Fibroblast of skin of right quadriceps (primary cell): ENCODE measurements around the gene AGRN.
"Not testable (repeated sequence)": the region's sequence is repeated elsewhere in the genome, so short reads cannot be mapped to it uniquely, and the experiment has no call there.

Experiments used
- DNase-seq: peaks from one replicate; pipeline ENCODE4 v3.0.0-alpha.2; 2013

The AGRN gene

GRCh38 chr1:1020000-1020404 lies at the start of gene AGRN:
Gene AGRN (plus strand): TSS chr1:1020120. CDS start chr1:1020173, 53 bp downstream.
- no peak for DNase-seq

DNA sequence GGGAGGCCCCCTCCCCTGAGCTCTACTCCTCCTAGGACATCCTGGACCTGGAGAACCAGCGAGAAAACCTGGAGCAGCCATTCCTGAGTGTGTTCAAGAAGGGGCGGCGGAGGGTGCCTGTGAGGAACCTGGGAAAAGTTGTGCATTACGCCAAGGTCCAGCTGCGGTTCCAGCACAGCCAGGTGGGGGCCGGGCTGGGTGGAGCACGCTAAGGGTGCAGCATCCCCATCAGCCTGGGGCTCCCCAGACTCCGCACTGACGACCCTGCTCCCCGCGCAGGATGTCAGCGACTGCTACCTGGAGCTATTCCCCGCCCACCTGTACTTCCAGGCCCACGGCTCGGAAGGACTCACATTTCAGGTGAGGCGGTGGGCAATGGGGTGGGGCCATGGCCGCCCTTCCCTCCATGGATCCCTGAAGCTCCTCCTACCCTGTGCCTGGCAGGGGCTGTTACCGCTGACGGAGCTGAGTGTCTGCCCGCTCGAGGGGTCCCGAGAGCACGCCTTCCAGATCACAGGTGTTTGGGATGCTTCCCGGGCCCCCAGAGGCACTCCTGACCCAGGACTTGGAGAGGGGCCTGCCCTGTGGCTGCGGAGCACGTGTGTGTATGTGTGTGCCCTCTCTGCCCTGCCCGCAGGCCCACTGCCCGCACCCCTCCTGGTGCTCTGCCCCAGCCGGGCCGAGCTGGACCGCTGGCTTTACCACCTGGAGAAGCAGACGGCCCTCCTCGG lies 49.5 kb upstream of the AGRN start:
- DNase-seq: no peak

- DNase-seq: no peak
These were observed 48.8 kb upstream of the AGRN start for GRCh38 chr1:970973-971730.

DNA sequence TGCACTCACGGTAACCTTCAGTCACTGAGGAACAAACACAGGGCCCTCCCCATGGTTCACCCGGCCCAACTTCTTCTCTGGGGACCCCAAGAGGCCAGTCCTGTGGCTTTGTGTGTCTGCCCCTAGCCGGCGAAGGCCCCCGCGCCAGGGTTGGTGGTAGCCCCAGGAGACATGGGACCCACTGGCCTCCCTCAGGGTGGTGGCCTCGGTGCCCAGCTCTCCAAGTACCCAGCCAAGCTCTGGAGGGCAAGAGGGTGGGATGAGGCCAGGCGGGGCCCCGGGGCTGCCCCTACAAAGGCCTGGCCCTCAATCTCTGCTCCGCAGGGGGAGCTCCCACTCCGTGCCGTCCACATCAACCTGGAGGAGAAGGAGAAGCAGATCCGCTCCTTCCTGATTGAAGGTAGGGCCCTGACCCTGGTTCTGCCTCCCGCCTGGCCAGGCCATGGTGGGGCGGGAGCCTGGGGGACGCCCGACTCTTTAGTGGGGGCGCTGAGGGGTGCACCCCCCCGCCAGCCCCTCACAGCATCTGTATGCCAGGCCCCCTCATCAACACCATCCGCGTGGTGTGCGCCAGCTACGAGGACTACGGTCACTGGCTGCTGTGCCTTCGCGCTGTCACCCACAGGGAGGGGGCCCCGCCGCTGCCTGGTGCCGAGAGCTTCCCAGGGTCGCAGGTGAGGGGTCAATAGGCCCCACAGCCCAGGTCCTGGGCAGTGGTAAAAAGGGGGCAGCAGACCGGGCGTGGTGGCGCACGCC lies 48.0 kb upstream of the AGRN start:
- DNase-seq: no peak

DNA sequence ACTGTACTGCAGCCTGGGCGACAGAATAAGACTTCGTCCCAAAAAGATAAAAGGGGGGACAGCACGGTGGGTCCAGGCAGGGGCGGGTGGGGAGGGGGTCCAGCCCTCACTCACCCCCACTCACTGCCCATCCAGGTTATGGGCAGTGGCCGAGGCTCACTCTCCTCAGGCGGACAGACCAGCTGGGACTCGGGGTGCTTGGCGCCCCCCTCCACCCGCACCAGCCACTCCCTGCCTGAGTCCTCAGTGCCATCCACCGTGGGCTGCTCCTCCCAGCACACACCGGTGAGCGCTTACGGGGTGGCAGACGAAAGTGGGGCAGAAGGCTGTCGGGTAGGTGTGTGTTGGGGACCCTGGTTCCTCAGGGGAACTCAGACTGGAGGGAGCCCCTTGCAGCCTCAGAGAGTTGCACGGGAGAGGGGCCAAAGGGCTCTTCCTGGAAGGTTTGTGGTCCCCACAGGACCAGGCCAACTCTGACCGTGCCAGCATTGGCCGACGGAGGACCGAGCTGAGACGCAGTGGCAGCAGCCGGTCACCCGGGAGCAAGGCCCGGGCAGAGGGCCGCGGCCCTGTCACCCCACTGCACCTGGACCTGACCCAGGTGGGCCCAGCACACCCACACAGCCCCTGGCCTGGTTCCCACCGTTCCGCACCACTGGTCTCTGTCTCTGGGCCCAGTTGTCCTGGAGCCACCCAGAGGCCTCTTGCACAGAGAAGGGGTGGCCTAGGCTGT lies 47.0 kb upstream of the AGRN start:
- DNase-seq: no peak

DNA sequence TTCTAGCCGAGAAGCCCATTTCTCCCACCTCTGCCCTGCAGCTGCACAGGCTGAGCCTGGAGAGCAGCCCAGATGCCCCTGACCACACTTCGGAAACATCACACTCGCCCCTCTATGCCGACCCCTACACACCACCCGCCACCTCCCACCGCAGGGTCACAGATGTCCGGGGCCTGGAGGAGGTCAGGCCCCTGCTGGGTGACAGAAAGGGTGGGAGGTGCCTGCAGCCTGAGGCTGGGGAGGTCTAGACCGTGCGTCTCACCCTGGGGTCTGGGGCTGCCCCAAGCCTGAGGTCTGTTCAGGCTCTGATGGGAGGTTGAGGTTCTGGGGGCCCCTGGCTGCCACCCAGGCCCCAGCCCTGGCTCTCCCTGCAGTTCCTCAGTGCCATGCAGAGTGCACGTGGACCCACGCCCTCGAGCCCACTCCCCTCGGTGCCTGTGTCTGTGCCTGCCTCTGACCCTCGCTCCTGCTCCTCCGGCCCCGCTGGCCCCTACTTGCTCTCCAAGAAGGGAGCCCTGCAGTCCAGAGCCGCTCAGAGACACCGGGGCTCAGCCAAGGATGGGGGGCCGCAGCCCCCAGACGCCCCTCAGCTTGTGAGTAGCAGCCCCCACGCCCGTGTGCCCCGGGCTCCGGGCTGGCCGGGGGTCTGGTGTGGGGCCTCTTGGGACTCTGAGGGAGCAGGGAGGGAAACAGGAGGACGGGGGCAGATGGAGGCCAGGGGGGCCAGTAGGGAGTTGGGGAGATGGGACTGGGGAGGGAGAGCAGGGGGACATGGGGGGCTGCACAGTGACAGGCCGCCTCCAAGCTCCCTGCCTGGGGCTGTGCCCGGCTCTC lies 46.2 kb upstream of the AGRN start:
- no peak for DNase-seq

DNA sequence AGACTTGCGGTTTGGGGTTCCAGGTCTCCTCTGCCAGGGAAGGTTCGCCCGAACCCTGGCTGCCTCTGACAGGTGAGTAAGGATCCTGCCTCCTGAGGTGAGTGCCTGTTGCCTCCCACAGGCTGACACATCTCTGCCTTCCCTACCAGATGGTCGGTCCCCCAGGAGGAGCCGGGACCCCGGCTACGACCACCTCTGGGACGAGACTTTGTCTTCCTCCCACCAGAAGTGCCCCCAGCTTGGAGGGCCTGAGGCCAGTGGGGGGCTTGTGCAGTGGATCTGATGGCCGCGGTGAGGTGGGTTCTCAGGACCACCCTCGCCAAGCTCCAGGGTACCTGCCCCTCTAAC lies 45.7 kb upstream of the AGRN start:
- no peak for DNase-seq

GRCh38 chr1:974687-975328 lies 45.1 kb upstream of the AGRN start:
- no peak for DNase-seq

GRCh38 chr1:975365-975764 lies 44.6 kb upstream of the AGRN start:
- no peak for DNase-seq

- peak; percentile 43 for DNase-seq
These were observed 43.8 kb upstream of the AGRN start for GRCh38 chr1:975896-976683.

- DNase-seq: not testable (repeated sequence)
These were observed 43.1 kb upstream of the AGRN start for GRCh38 chr1:976791-977190.

DNA sequence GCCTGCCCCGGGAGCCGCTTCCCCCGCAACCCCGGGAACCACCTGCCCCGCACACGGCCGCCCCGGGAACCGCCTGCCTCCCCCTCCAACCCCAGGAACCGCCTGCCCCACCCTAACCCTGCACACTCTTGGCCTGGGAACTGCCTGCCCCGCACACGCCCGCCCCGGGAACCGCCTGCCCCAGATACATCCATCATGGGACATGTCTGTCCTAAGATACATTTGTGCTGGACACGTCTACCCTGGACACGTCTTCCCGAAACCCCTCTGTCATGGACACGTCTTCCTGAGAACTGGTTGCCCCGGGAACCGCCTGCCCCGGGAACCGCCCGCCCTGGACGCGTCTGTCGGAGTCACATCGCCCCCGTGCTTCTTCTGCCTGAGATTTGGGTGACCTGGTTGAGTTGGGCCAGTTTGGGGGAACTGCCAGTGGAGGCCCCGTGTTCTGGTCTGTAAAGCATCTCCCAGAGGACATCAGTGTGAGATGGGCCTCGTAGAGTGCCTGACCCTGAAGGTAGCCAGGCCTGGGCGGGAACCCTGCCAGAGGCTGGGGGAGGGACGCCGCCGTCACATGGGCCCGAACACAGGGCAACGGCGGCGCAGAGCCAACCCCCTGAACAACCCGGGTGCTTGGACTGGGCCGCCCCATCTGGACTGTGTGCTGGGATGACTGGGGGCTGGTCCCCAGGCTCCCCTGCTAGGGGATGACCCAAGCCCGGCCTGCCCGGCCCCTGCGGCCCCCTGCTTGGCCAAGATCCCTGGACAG lies 41.7 kb upstream of the AGRN start:
- no peak for DNase-seq

DNA sequence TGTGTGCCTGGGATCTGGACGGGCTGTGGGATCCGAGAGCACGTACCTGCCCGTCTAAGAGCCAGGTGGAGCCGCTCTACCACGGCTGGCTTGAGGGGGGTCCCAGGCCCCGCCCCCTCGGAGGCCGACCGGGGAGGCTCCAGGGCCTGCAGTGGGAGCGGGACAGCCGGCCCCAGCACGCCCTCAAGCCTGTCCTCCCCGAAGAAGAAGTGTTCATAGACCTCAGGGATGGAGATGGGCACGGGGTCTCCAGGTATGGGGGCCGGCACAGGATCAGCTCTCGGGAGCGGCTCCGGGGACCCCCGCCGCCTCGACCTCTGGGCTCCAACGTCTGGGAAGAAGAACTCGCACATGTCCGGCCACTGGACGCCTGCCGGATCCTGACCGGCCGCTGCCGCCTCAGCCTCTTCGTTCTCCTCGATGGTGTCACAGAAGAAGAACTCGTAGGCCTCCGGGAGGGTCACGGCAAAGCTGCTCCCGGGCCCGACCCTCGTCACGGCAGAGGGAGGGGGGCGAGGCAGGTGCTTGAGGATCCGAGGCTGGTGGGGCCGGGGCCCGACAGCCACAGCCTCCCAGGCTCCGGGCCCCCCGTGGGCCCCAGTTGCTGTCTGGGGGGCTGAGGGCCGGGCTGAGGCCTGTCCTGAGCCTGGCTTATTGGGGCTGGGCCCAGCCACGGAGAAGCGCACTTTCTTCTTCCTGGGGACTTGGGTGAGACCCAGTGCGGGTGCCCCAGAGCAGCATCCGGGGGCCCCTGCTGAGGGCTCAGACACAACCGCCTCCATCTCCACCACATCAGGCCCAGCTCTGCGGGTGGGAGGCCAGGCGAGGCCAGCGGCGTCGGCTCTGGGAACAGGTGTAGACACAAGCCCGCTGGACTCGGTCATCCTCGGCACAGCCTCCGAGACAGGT lies 40.8 kb upstream of the AGRN start:
- no peak for DNase-seq

- no peak for DNase-seq
These were observed 40.2 kb upstream of the AGRN start for GRCh38 chr1:979744-980072.

DNA sequence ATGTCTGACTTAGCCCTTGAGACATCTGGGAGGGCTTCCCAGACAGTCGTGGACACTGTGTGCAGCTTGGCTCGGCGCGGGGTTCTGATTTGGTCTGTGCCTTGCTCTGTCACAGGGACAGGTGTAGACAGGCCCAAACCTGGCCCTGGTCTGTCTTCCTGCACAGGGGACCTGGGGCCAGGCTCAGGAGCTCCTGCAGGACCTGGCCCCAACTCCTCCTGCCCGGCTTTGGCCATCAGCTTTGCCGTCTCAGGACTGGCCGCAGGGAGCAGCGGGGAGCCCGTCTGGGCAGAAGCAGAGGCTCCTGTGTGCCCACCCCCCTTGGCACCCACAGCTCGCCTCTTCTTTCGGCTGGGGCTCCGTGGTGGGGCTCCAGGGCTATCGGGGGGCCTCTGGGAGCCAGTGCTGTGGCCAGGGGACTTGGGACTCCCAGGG lies 39.8 kb upstream of the AGRN start:
- DNase-seq: no peak

GRCh38 chr1:980602-981395 lies 39.1 kb upstream of the AGRN start:
- no peak for DNase-seq

DNA sequence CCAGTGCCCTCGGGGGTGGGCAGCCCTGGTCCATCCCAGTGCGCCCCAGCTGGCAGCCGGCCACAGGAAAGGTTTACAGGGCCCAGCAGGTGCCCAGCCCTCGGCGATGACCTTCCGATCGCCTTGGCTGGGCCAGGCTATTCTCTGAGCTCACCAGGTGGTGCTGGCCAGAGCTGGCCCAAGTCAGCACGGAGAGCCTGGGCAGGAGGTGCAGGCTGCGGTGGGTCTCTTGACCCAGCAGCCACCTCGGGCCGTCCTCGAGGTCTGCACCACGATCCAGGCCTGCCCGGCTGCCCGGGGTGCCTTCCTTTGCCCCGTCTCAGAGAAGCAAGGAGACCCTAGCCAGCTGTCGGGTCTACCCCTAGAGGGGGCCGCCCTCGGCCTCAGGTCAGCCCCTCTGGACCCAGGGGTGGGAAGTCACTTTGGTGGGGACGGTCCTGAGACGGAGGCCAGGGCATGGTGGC lies 38.4 kb upstream of the AGRN start:
- DNase-seq: no peak

- DNase-seq: no peak
These were observed 37.9 kb upstream of the AGRN start, which contains the start of gene PERM1 for GRCh38 chr1:981955-982558. Gene PERM1 (minus strand): TSS chr1:982093. CDS start chr1:981029, 1,064 bp downstream.
